ENCODE results near the gene ETAA1.

ETAA1 gene

DNA sequence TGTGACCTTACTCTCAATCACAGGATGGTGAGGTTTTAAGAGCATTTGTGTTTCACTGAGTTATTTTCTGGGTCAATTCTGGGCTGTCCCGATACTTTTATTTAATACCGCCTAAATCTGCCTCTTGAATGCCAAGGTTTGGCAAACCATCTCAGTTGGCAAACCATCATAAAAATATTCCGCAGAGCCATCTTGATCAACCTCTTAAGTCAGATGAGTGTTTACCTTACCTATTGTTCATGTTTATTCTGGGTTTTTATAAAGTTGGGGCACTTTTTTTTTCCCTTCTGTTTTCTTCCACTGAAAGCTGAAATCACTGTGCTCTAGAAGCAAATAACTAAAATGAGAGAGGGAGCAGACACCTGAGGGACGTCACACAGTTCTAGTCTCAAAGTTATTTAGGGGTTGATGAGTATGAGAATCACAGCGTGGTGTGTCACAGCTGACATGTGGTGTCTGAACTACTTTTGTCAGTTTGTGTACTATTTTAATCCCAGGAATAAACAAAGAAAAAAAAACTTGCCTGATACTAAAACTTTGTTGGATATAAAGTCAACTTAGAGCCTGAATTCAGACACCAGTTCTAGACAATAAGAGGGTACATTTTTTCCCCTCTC lies 48.6 kb downstream of the ETAA1 start:
- peak; percentile 66 for DNase-seq

- peak; percentile 98 for DNase-seq
These were observed 49.4 kb downstream of the ETAA1 start for GRCh38 chr2:67446491-67446911.

- peak; percentile 26 for DNase-seq
These were observed 51.5 kb downstream of the ETAA1 start for GRCh38 chr2:67448648-67449047.

- DNase-seq, result peak; percentile 70
These were observed 54.1 kb downstream of the ETAA1 start for GRCh38 chr2:67451086-67451832.

- DNase-seq, result no peak
These were observed 56.2 kb downstream of the ETAA1 start for GRCh38 chr2:67453310-67453709.

GRCh38 chr2:67455219-67456142 lies 58.3 kb downstream of the ETAA1 start:
- peak; percentile 77 for DNase-seq

DNA sequence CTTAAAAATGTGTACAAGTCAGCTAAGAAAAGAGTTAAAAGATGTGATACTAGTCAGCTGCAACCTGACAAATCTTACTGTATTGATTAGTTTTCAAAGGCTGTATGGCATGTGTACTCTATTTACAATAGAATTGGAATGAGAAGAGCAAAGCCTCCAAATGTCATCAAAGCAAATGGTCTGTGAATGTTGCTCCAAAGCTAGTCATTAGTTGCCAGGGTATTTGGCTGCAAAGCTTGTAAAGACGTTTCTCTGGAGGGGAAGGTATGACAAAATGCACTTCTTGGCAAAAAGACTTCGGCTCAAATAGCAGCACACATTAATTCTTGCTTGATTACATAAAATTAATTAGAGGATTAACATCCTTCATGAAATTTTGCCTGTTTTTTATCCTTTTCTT lies 59.3 kb downstream of the ETAA1 start:
- DNase-seq, result peak; percentile 79

- DNase-seq, result no peak
These were observed 60.6 kb downstream of the ETAA1 start for GRCh38 chr2:67457699-67458098.

- no peak for DNase-seq
These were observed 62.6 kb downstream of the ETAA1 start for GRCh38 chr2:67459761-67460160.

Data from NCI-H69 (cell line).